NCI-H146 treated with DMSO at 0.1 percent for 48 hours (cell line): ENCODE data around the gene LIN37.

ENCODE experiments used
- DNase-seq: peaks from one replicate; lab custom pipeline; 2025; ENCODE audit not compliant: unreplicated experiment; lab: John Stamatoyannopoulos, UW

LIN37 gene

GRCh38 chr19:35734273-35734672 lies 14.1 kb upstream of the LIN37 start:
- no peak for DNase-seq

GRCh38 chr19:35734889-35735288 lies 13.5 kb upstream of the LIN37 start:
- no peak for DNase-seq

GRCh38 chr19:35736913-35737886 lies 11.2 kb upstream of the LIN37 start:
- DNase-seq: no peak

GRCh38 chr19:35738021-35738886 lies 10.1 kb upstream of the LIN37 start:
- DNase-seq: no peak

GRCh38 chr19:35738887-35739229 lies 9.5 kb upstream of the LIN37 start:
- DNase-seq: no peak

GRCh38 chr19:35739275-35740107 lies 8.9 kb upstream of the LIN37 start:
- no peak for DNase-seq

- DNase-seq: no peak
Observed at GRCh38 chr19:35740108-35740422, 8.3 kb upstream of the LIN37 start.

GRCh38 chr19:35740423-35741202 lies 7.8 kb upstream of the LIN37 start:
- DNase-seq: peak; percentile 98

- DNase-seq: no peak
Observed at GRCh38 chr19:35741203-35741515, 7.2 kb upstream of the LIN37 start.

GRCh38 chr19:35742121-35742724 lies 6.2 kb upstream of the LIN37 start, which contains the start of gene IGFLR1:
Gene IGFLR1 (minus strand): TSS chr19:35742452. CDS start chr19:35741180, 1,272 bp downstream.
- DNase-seq: no peak

- DNase-seq: no peak
Observed at GRCh38 chr19:35743640-35744429, 4.5 kb upstream of the LIN37 start.

GRCh38 chr19:35744430-35745327 lies 3.7 kb upstream of the LIN37 start:
- peak; percentile 94 for DNase-seq

- DNase-seq: peak; percentile 99
Observed at GRCh38 chr19:35745328-35746086, 2.9 kb upstream of the LIN37 start, which contains the start of the genes PSENEN and U2AF1L4. Gene PSENEN (plus strand): TSS chr19:35745651. CDS start chr19:35745931, 280 bp downstream. Gene U2AF1L4 (minus strand): TSS chr19:35745418. CDS start chr19:35745391, 27 bp downstream.

- no peak for DNase-seq
Observed at GRCh38 chr19:35746087-35746462, 2.3 kb upstream of the LIN37 start.

GRCh38 chr19:35746531-35746930 lies 1.8 kb upstream of the LIN37 start:
- DNase-seq: no peak

GRCh38 chr19:35750167-35750566 lies 1.8 kb downstream of the LIN37 start:
- no peak for DNase-seq
